Fibroblast of peridontal ligament (primary cell): Measurements from ENCODE around the gene ALKBH5.
"Not testable (repeated sequence)": the region's sequence is repeated elsewhere in the genome, so short reads cannot be mapped to it uniquely, and the experiment has no call there.

Experiments used
- DNase-seq: peaks from one replicate; pipeline ENCODE4 v3.0.0-alpha.2; 2010; ENCODE audit errors: extremely low read depth

ALKBH5 gene

GRCh38 chr17:18185832-18186626 is 2.4 kb downstream of the ALKBH5 start:
- peak; percentile 53 for DNase-seq

- DNase-seq = peak; percentile 76
Measured at GRCh38 chr17:18186627-18186982, 3.0 kb downstream of the ALKBH5 start.

- DNase-seq = peak; percentile 11
Measured at GRCh38 chr17:18187226-18187625, 3.6 kb downstream of the ALKBH5 start.

- peak; percentile 47 for DNase-seq
Measured at GRCh38 chr17:18187821-18188761, 4.5 kb downstream of the ALKBH5 start.

GRCh38 chr17:18190628-18191235 is 7.1 kb downstream of the ALKBH5 start:
- DNase-seq = no peak

- DNase-seq = peak; percentile 25
Measured at GRCh38 chr17:18191236-18191667, 7.6 kb downstream of the ALKBH5 start.

- DNase-seq = no peak
Measured at GRCh38 chr17:18191967-18192366, 8.3 kb downstream of the ALKBH5 start.

- no peak for DNase-seq
Measured at GRCh38 chr17:18194394-18194793, 10.8 kb downstream of the ALKBH5 start.

GRCh38 chr17:18194804-18195203 is 11.2 kb downstream of the ALKBH5 start:
- no peak for DNase-seq

- DNase-seq = no peak
Measured at GRCh38 chr17:18195246-18195645, 11.6 kb downstream of the ALKBH5 start.

- DNase-seq = no peak
Measured at GRCh38 chr17:18197535-18198194, 14.0 kb downstream of the ALKBH5 start.

GRCh38 chr17:18198530-18198929 is 14.9 kb downstream of the ALKBH5 start:
- no peak for DNase-seq

- no peak for DNase-seq
Measured at GRCh38 chr17:18201108-18201507, 17.5 kb downstream of the ALKBH5 start.

GRCh38 chr17:18203308-18203707 is 19.7 kb downstream of the ALKBH5 start:
- no peak for DNase-seq

GRCh38 chr17:18205861-18206260 is 22.2 kb downstream of the ALKBH5 start:
- DNase-seq = no peak

GRCh38 chr17:18206962-18207361 is 23.3 kb downstream of the ALKBH5 start:
- DNase-seq = no peak

- no peak for DNase-seq
Measured at GRCh38 chr17:18208092-18208491, 24.5 kb downstream of the ALKBH5 start.

- no peak for DNase-seq
Measured at GRCh38 chr17:18213666-18214270, 30.1 kb downstream of the ALKBH5 start.

- DNase-seq = not testable (repeated sequence)
Measured at GRCh38 chr17:18216906-18217305, 33.3 kb downstream of the ALKBH5 start.

GRCh38 chr17:18217412-18218015 is 33.9 kb downstream of the ALKBH5 start:
- DNase-seq = peak; percentile 55
